ENCODE results near the gene TRIP12. TPM values are rescaled to one million over a fixed set of nuclear protein-coding genes. Genes with fewer than 3 reads are reported as not detected.

The TRIP12 gene
- total and polyA plus RNA-seq, 2 of the 4 experiments (the other 2 are of a cell fraction): 51.6 to 209 TPM

GRCh38 chr2:229732897-229733296 is 188.9 kb downstream of the TRIP12 start:
- Histone ChIP-seq H2BK120ac (ENCODE audit: low read depth, low read length) (no peak overlapping the region), H3K18ac (ENCODE audit: low read depth, low read length) (no peak overlapping the region), H3K4ac (ENCODE audit: low read depth, low read length) (no peak overlapping the region), H2AK9ac (replicated peaks; ENCODE audit: low read depth, low read length, poor library complexity) (no peak overlapping the region), H3K4me3 (ENCODE audit: insufficient read depth, low read depth, low read length) (no peak overlapping the region), H2BK15ac (ENCODE audit: low read depth, low read length) (no peak overlapping the region), H3K36me3 (ENCODE audit: control insufficient read depth, insufficient read depth, low read length) (no peaks in the 10 kb centered on the region), H3K27ac (ENCODE audit: insufficient read depth, low read length) (no peak overlapping the region), H3K56ac (ENCODE audit: extremely low read depth, insufficient read depth, low read length) (no peak overlapping the region), H3K4me1 (ENCODE audit: control insufficient read depth, insufficient read depth, low read length) (no peaks in the 10 kb centered on the region), H4K20me1 (ENCODE audit: insufficient read depth, low read length) (no peaks in the 10 kb centered on the region), H3K14ac (replicated peaks; ENCODE audit: low read depth, low read length) (no peak overlapping the region), H4K91ac (ENCODE audit: insufficient read depth, low read depth, low read length) (no peak overlapping the region), H2AK5ac (ENCODE audit: low read depth, low read length) (no peak overlapping the region), H3K9me3 (ENCODE audit: control insufficient read depth, insufficient read depth, low read length) (no peaks in the 10 kb centered on the region; the same call in 1 of the 2 replicates), H2BK5ac (ENCODE audit: low read depth, low read length, poor library complexity, severe bottlenecking) (peak overlapping the region; percentile 82), H3K27me3 (ENCODE audit: control insufficient read depth, insufficient read depth, low read length) (no peaks in the 10 kb centered on the region), H3K23ac (ENCODE audit: low read depth, low read length) (no peak overlapping the region), H2AFZ (replicated peaks; ENCODE audit: low read length, poor library complexity) (no peak overlapping the region), H3K9me1 (ENCODE audit: insufficient read depth, low read length) (no peaks in the 10 kb centered on the region), H2BK20ac (ENCODE audit: low read depth, low read length) (no peak overlapping the region), H4K8ac (ENCODE audit: low read depth in 2 of 2, low read length in 2 of 2) (no peak overlapping the region), H3K79me1 (ENCODE audit: low read depth in 1 of 2, low read length in 2 of 2) (no peaks in the 10 kb centered on the region), H4K5ac (ENCODE audit: low read depth, low read length) (no peak overlapping the region), H3K4me2 (ENCODE audit: low read depth, low read length) (no peak overlapping the region), H3K9ac (ENCODE audit: low read depth, low read length) (no peak overlapping the region)
- TF ChIP-seq FOS (IDR thresholded peaks at IDR 0.05; ENCODE audit: low read depth, low read length): no peak
- no peak for TF ChIP-seq NFE2L2 (IDR thresholded peaks at IDR 0.05; ENCODE audit: low read depth, low read length)
- no peak for TF ChIP-seq MXI1 (IDR thresholded peaks at IDR 0.05; ENCODE audit: borderline replicate concordance, low read depth, low read length)
- TF ChIP-seq BHLHE40 (IDR thresholded peaks at IDR 0.05; ENCODE audit: low read depth, low read length): no peak
- no peak for TF ChIP-seq POLR2A (IDR thresholded peaks at IDR 0.05; ENCODE audit: low read depth, low read length)
- TF ChIP-seq MAZ (IDR thresholded peaks at IDR 0.05; ENCODE audit: borderline replicate concordance, low read depth, low read length): no peak
- dilution Hi-C loops (cut with HindIII; ENCODE audit: low sequenced_read_pairs, unreplicated experiment) (no loop called here), intact Hi-C loops (cut with micrococcal nuclease) (no loop called here), in situ Hi-C loops (cut with MboI; ENCODE audit: low sequenced_read_pairs) (no loop called here)
- no TSS peak for BruUV-seq (replicated peaks)
- no peak for DNase-seq
- POLR2A ChIA-PET (ENCODE audit: unreplicated experiment): no interaction called here
- CTCF ChIA-PET: no interaction called here
- WGBS, 2 experiments (ENCODE audit: extremely low coverage in 2 of 2, insufficient read length in 1 of 2): 33% methylated on average over 1 of the region's 6 CpGs; no CpG with 5 or more reads in 1 of the 2 experiments
- ATAC-seq (ENCODE audit: low read depth): no peak
